WTC11 (cell line): ENCODE results near the gene SUCLG2. TPM values are rescaled to one million over a fixed set of nuclear protein-coding genes. Genes with fewer than 3 reads are reported as not detected.

ENCODE experiments used
- ATAC-seq: fragments of 200-7000 bp; cut with Tn5 transposase; 2 replicates; pipeline ENCODE4 v1.10.0; 2021; ENCODE audit warnings: mild to moderate bottlenecking, moderate library complexity
- CTCF ChIA-PET: fragments of 300-600 bp; sonication (Branson Sonifier 250); formaldehyde crosslinking; loops from one replicate; lab custom pipeline; 2021; ENCODE audit warnings: antibody characterized with exemption; lab: Charles Lee
- POLR2A ChIA-PET: fragments of 350-600 bp; sonication (Branson Sonifier 250); formaldehyde crosslinking; loops from one replicate; lab custom pipeline; 2021; ENCODE audit warnings: antibody characterized with exemption; lab: Charles Lee
- DNase-seq: peaks from one replicate; pipeline ENCODE4 v3.0.0; 2021; ENCODE audit warnings: low spot score
- H3K27ac Mint-ChIP-seq: 2 replicates; pipeline ENCODE4 v1.8.0; 2021; ENCODE audit warnings: mixed read lengths
- H3K27me3 Mint-ChIP-seq: 2 replicates; pipeline ENCODE4 v1.8.0; 2021; ENCODE audit warnings: low read depth, mild to moderate bottlenecking, moderate library complexity, mixed read lengths
- H3K36me3 Mint-ChIP-seq: 2 replicates; pipeline ENCODE4 v1.8.0; 2021; ENCODE audit warnings: mixed read lengths
- H3K4me1 Mint-ChIP-seq: 2 replicates; pipeline ENCODE4 v1.8.0; 2022; ENCODE audit warnings: mixed read lengths
- H3K4me3 Mint-ChIP-seq: 2 replicates; pipeline ENCODE4 v1.8.0; 2021; ENCODE audit warnings: mild to moderate bottlenecking, moderate library complexity, mixed read lengths
- H3K9me3 Mint-ChIP-seq: 2 replicates; pipeline ENCODE4 v1.8.0; 2021; ENCODE audit warnings: mixed read lengths
- CBFB ChIP-seq: sonication (generic); formaldehyde crosslinking; IDR thresholded peaks from 2 replicates; pipeline ENCODE4 v1.8.1; 2022; ENCODE audit warnings: mild to moderate bottlenecking, low read depth, missing genetic modification reagents
- CREM ChIP-seq: sonication (generic); formaldehyde crosslinking; IDR thresholded peaks from 2 replicates; pipeline ENCODE4 v1.8.1; 2022; ENCODE audit warnings: mild to moderate bottlenecking, missing genetic modification reagents, moderate library complexity
- EMX1 ChIP-seq: fragments of 250-450 bp; sonication (Bioruptor Pico); IDR thresholded peaks from 2 replicates; pipeline ENCODE4 v1.8.0; 2021; ENCODE audit warnings: mild to moderate bottlenecking
- ESRRA ChIP-seq: sonication (generic); formaldehyde crosslinking; IDR thresholded peaks from 2 replicates; pipeline ENCODE4 v1.8.1; 2022; ENCODE audit warnings: mild to moderate bottlenecking, missing genetic modification reagents, borderline replicate concordance
- GRHL2 ChIP-seq: fragments of 250-450 bp; sonication (Bioruptor Pico); IDR thresholded peaks from 2 replicates; pipeline ENCODE4 v1.8.0; 2022; ENCODE audit warnings: mild to moderate bottlenecking, moderate library complexity; ENCODE audit not compliant: insufficient replicate concordance, severe bottlenecking
- GTF2I ChIP-seq: fragments of 250-450 bp; sonication (Bioruptor Pico); conservative IDR thresholded peaks from 2 replicates; pipeline ENCODE4 v1.4.0; 2021; ENCODE audit warnings: mild to moderate bottlenecking
- KAT7 ChIP-seq: sonication (generic); formaldehyde crosslinking; IDR thresholded peaks from 2 replicates; pipeline ENCODE4 v1.8.1; 2023; ENCODE audit warnings: missing genetic modification reagents, mild to moderate bottlenecking, borderline replicate concordance
- MYBL2 ChIP-seq: sonication (generic); formaldehyde crosslinking; IDR thresholded peaks from 2 replicates; pipeline ENCODE4 v1.8.1; 2023; ENCODE audit warnings: mild to moderate bottlenecking, moderate library complexity, missing genetic modification reagents
- NFYB ChIP-seq: sonication (generic); formaldehyde crosslinking; conservative IDR thresholded peaks from 2 replicates; pipeline ENCODE4 v1.8.0; 2022; ENCODE audit warnings: low read depth, missing genetic modification reagents
- OVOL2 ChIP-seq: fragments of 250-450 bp; sonication (Bioruptor Pico); IDR thresholded peaks from 2 replicates; pipeline ENCODE4 v1.9.0; 2021; ENCODE audit warnings: mild to moderate bottlenecking, borderline replicate concordance
- PRRX2 ChIP-seq: fragments of 250-450 bp; sonication (Bioruptor Pico); IDR thresholded peaks from 2 replicates; pipeline ENCODE4 v1.8.0; 2021; ENCODE audit warnings: mild to moderate bottlenecking
- SOX15 ChIP-seq: fragments of 250-450 bp; sonication (Bioruptor Pico); IDR thresholded peaks from 2 replicates; pipeline ENCODE4 v1.9.0; 2021; ENCODE audit warnings: mild to moderate bottlenecking
- SP1 ChIP-seq: sonication (generic); formaldehyde crosslinking; conservative IDR thresholded peaks from 2 replicates; pipeline ENCODE4 v1.8.1; 2022; ENCODE audit warnings: missing genetic modification reagents
- ZNF138 ChIP-seq: sonication (generic); formaldehyde crosslinking; conservative IDR thresholded peaks from 2 replicates; pipeline ENCODE4 v1.8.1; 2022; ENCODE audit warnings: mild to moderate bottlenecking, moderate library complexity, missing genetic modification reagents
- total RNA-seq: library from RNA; stranded (reverse); gene quantifications from 3 replicates; pipeline ENCODE4 v1.2.3, GENCODE V29; 2021
- TF ChIP-seq, protein P1 (sequence below): sonication (generic); formaldehyde crosslinking; IDR thresholded peaks from 2 replicates; pipeline ENCODE4 v1.8.1; 2023; ENCODE audit warnings: mild to moderate bottlenecking, missing genetic modification reagents
- TF ChIP-seq, protein P2 (sequence below): fragments of 250-450 bp; sonication (Bioruptor Pico); IDR thresholded peaks from 2 replicates; pipeline ENCODE4 v1.9.0; 2021; ENCODE audit warnings: mild to moderate bottlenecking
- TF ChIP-seq, protein P3 (sequence below): fragments of 250-450 bp; sonication (Bioruptor Pico); IDR thresholded peaks from 2 replicates; pipeline ENCODE4 v1.9.0; 2021; ENCODE audit warnings: mild to moderate bottlenecking
- TF ChIP-seq, protein P4 (sequence below): sonication (generic); formaldehyde crosslinking; conservative IDR thresholded peaks from 2 replicates; pipeline ENCODE4 v1.8.1; 2023; ENCODE audit warnings: mild to moderate bottlenecking, low read depth, missing genetic modification reagents, moderate library complexity
- TF ChIP-seq, protein P5 (sequence below): sonication (generic); formaldehyde crosslinking; IDR thresholded peaks from 2 replicates; pipeline ENCODE4 v1.8.0; 2023; ENCODE audit warnings: mild to moderate bottlenecking, missing genetic modification reagents
- TF ChIP-seq, protein P6 (sequence below): sonication (generic); formaldehyde crosslinking; IDR thresholded peaks from 2 replicates; pipeline ENCODE4 v1.8.0; 2023; ENCODE audit warnings: missing genetic modification reagents

The SUCLG2 gene
- total RNA-seq, 1 experiment from 2014 or later, result 39.7 TPM

DNA sequence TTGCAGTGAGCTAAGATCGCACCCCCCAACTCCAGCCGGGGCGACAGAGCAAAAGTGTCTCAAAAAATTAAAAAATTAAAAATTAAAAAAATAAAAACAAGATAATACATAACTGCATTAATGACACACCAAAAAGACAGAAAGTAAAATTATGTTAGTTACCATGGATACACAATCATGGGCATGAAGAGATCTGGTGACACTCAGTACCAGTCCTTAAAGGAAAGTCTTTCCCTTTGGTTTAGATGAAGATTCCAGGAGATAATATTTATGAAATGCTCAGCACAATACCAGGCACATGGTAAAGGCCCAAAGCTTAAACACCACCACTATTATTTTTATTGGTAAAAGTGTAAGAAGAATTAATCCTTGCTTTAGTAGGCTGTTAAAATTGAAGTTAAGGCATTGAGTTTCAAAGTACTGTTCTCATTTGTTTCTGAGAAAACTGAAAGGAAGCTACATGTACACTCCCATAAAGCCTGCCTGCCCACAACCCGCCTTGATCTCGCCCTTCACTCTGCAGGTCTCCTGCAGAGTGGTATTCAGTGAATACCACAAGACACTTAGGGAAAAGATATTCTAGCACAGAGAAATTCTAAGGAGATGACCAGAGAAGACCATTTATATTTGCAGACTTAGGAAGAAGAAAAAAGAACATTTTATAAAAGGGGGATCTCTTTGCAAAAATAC, 52.3 kb downstream of the SUCLG2 start:
- ATAC-seq, result no peak
- Mint-ChIP-seq H3K4me3 (no peak overlapping the region), H3K36me3 (peaks cover 19% of the 10 kb centered on the region), H3K9me3 (no peaks in the 10 kb centered on the region), H3K27me3 (no peaks in the 10 kb centered on the region), H3K27ac (no peak overlapping the region), H3K4me1 (peaks cover 20% of the 10 kb centered on the region)
- no peak for DNase-seq
- no peak for TF ChIP-seq CREM (CRISPR knock-in tag)
- TF ChIP-seq, protein P1, sequence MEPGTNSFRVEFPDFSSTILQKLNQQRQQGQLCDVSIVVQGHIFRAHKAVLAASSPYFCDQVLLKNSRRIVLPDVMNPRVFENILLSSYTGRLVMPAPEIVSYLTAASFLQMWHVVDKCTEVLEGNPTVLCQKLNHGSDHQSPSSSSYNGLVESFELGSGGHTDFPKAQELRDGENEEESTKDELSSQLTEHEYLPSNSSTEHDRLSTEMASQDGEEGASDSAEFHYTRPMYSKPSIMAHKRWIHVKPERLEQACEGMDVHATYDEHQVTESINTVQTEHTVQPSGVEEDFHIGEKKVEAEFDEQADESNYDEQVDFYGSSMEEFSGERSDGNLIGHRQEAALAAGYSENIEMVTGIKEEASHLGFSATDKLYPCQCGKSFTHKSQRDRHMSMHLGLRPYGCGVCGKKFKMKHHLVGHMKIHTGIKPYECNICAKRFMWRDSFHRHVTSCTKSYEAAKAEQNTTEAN (CRISPR knock-in tag), result no peak
- no peak for TF ChIP-seq GRHL2 (CRISPR knock-in tag)
- TF ChIP-seq SP1 (CRISPR knock-in tag), result no peak
- no peak for TF ChIP-seq MYBL2 (CRISPR knock-in tag)
- TF ChIP-seq NFYB, result no peak
- no peak for TF ChIP-seq OVOL2 (CRISPR knock-in tag)
- TF ChIP-seq, protein P2, sequence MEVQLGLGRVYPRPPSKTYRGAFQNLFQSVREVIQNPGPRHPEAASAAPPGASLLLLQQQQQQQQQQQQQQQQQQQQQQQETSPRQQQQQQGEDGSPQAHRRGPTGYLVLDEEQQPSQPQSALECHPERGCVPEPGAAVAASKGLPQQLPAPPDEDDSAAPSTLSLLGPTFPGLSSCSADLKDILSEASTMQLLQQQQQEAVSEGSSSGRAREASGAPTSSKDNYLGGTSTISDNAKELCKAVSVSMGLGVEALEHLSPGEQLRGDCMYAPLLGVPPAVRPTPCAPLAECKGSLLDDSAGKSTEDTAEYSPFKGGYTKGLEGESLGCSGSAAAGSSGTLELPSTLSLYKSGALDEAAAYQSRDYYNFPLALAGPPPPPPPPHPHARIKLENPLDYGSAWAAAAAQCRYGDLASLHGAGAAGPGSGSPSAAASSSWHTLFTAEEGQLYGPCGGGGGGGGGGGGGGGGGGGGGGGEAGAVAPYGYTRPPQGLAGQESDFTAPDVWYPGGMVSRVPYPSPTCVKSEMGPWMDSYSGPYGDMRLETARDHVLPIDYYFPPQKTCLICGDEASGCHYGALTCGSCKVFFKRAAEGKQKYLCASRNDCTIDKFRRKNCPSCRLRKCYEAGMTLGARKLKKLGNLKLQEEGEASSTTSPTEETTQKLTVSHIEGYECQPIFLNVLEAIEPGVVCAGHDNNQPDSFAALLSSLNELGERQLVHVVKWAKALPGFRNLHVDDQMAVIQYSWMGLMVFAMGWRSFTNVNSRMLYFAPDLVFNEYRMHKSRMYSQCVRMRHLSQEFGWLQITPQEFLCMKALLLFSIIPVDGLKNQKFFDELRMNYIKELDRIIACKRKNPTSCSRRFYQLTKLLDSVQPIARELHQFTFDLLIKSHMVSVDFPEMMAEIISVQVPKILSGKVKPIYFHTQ (CRISPR knock-in tag), result no peak
- no peak for TF ChIP-seq GTF2I (CRISPR knock-in tag)
- no peak for TF ChIP-seq ESRRA (CRISPR knock-in tag)
- TF ChIP-seq, protein P3, sequence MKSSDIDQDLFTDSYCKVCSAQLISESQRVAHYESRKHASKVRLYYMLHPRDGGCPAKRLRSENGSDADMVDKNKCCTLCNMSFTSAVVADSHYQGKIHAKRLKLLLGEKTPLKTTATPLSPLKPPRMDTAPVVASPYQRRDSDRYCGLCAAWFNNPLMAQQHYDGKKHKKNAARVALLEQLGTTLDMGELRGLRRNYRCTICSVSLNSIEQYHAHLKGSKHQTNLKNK, result no peak
- no peak for TF ChIP-seq SOX15 (CRISPR knock-in tag)
- no peak for TF ChIP-seq KAT7
- TF ChIP-seq CBFB (CRISPR knock-in tag), result no peak
- no peak for TF ChIP-seq ZNF138 (CRISPR knock-in tag)
- TF ChIP-seq PRRX2 (CRISPR knock-in tag), result no peak
- TF ChIP-seq, protein P4, sequence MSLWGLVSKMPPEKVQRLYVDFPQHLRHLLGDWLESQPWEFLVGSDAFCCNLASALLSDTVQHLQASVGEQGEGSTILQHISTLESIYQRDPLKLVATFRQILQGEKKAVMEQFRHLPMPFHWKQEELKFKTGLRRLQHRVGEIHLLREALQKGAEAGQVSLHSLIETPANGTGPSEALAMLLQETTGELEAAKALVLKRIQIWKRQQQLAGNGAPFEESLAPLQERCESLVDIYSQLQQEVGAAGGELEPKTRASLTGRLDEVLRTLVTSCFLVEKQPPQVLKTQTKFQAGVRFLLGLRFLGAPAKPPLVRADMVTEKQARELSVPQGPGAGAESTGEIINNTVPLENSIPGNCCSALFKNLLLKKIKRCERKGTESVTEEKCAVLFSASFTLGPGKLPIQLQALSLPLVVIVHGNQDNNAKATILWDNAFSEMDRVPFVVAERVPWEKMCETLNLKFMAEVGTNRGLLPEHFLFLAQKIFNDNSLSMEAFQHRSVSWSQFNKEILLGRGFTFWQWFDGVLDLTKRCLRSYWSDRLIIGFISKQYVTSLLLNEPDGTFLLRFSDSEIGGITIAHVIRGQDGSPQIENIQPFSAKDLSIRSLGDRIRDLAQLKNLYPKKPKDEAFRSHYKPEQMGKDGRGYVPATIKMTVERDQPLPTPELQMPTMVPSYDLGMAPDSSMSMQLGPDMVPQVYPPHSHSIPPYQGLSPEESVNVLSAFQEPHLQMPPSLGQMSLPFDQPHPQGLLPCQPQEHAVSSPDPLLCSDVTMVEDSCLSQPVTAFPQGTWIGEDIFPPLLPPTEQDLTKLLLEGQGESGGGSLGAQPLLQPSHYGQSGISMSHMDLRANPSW (CRISPR knock-in tag), result no peak
- TF ChIP-seq, protein P5, sequence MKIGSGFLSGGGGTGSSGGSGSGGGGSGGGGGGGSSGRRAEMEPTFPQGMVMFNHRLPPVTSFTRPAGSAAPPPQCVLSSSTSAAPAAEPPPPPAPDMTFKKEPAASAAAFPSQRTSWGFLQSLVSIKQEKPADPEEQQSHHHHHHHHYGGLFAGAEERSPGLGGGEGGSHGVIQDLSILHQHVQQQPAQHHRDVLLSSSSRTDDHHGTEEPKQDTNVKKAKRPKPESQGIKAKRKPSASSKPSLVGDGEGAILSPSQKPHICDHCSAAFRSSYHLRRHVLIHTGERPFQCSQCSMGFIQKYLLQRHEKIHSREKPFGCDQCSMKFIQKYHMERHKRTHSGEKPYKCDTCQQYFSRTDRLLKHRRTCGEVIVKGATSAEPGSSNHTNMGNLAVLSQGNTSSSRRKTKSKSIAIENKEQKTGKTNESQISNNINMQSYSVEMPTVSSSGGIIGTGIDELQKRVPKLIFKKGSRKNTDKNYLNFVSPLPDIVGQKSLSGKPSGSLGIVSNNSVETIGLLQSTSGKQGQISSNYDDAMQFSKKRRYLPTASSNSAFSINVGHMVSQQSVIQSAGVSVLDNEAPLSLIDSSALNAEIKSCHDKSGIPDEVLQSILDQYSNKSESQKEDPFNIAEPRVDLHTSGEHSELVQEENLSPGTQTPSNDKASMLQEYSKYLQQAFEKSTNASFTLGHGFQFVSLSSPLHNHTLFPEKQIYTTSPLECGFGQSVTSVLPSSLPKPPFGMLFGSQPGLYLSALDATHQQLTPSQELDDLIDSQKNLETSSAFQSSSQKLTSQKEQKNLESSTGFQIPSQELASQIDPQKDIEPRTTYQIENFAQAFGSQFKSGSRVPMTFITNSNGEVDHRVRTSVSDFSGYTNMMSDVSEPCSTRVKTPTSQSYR (CRISPR knock-in tag), result no peak
- no peak for TF ChIP-seq EMX1 (CRISPR knock-in tag)
- TF ChIP-seq, protein P6, sequence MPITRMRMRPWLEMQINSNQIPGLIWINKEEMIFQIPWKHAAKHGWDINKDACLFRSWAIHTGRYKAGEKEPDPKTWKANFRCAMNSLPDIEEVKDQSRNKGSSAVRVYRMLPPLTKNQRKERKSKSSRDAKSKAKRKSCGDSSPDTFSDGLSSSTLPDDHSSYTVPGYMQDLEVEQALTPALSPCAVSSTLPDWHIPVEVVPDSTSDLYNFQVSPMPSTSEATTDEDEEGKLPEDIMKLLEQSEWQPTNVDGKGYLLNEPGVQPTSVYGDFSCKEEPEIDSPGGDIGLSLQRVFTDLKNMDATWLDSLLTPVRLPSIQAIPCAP (CRISPR knock-in tag), result no peak
- ChIA-PET POLR2A (no interaction called here), CTCF (no interaction called here)
